Right lung (tissue), 5 donors: ENCODE measurements around the gene GINS1. TPM values are rescaled to one million over a fixed set of nuclear protein-coding genes. Genes with fewer than 3 reads are reported as not detected.
"Not testable (repeated sequence)": the region's sequence is repeated elsewhere in the genome, so short reads cannot be mapped to it uniquely, and the experiment has no call there.

Source experiments
- DNase-seq, 2 donors: peaks; one replicate each; pipeline ENCODE4 v3.0.0-alpha.2; 2013
- polyA plus RNA-seq, 5 donors: library from polyadenylated mRNA; unstranded; fragments of 120-200 nt; gene quantifications; one replicate each; pipeline versions ENCODE4 v1.2.1 to v1.2.3, GENCODE V29; 2013; ENCODE audit warnings: inconsistent platforms in 1 of 5, low replicate concordance in 1 of 5; ENCODE audit not compliant: insufficient read length in 5 of 5, insufficient read depth in 1 of 5

The GINS1 gene
- polyA plus RNA-seq, 5 donors: 12.6 to 25.5 (median 16.7) TPM

DNA sequence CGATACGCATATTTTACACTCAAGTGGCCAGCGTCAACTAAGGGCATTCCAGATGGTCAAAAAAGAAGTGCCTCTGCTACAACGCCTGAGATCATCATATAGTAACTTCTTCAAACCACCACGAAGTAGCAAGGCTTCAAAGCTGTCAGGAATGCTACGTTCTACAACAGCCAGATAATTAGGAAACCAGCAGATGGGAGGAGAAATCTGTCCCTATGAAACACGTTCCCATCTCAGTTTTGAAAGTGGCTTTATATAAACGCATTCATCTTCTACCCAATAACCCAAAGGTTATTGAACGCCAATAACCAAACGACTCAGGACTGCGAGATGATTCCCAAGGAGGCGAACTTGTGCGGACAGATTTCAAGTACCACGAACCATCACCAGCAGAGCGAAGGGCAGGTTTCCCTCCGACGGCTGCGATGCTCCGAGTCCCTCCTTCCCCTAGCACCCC lies 18.0 kb upstream of the GINS1 start:
- peak in 1 of 2 donors; percentile 32 for DNase-seq

GRCh38 chr20:25389858-25390537 lies 17.5 kb upstream of the GINS1 start:
- peak; percentile 42 to 45 for DNase-seq

DNA sequence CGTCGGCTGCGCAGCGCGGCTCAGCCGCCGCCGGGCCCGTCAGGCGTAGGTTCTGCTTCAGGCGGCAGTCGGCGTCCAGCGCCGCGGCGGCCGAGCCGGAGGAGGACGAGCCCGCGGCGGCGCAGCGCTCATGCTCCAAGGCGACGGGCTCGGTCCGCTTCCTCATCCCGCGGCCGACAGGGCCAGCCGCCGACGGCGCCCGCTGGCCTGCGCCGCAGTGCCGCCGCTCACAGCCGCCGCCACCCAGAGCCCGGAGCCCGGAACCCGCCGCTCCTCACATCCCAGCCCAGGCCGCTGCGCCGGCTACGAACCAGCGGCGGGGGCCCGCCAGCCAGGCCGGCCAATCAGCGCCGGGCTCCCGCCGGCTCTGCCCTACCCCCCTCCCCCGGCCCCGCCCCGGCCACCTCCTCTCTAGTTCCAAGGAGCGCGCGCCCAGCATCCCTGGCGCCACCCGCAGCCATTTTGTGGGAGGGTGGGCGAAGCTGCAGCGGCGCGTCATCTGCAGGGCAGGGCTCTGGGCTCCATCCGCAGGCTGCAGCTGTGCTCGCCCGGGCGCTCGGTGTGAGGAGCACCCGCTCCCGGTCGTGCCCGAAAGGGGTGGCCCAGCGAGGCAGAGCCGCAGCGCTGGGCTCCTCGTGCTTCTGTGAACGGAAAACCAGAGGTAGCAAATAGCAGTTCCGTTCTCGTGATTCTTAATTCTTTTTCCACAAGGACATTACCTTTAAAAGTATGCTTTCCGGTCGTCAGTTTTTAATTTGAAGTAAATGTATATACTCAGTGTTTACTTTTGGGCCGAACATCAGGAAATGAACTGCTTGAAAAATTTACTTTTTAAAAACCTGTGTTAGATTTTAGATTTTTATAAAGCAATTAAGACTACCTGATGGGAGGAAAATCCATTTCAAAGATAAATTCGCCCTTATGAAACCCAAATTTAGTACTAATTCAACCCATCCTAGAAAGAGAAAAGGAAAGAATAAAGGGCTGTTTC lies 16.6 kb upstream of the GINS1 start, which contains the start of gene ABHD12:
Gene ABHD12, minus strand, starts transcription at position 298 of the 991 bp plus-strand sequence. Its CDS starts 132 bp downstream, at position 166.
- DNase-seq: peak; percentile 94 to 96

DNA sequence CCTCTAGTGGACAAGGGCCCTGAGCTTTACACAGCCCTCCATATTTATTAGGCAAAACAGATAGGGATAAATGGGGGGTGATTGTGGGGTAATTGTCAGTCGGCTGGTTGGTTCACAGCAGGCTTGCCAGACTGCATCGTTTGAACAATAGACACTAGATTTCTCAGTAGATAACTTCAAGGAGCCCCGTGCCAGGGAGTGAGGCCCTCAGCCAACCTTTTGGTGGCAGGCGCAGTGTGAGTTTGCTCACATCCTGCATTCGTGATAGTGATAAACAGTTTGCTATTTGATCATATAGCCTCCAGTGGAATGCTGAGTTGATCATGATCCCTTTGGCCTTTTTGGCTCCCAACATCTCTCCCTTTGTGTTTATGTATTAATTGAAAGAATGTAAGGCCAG lies 13.2 kb upstream of the GINS1 start:
- no peak for DNase-seq

DNA sequence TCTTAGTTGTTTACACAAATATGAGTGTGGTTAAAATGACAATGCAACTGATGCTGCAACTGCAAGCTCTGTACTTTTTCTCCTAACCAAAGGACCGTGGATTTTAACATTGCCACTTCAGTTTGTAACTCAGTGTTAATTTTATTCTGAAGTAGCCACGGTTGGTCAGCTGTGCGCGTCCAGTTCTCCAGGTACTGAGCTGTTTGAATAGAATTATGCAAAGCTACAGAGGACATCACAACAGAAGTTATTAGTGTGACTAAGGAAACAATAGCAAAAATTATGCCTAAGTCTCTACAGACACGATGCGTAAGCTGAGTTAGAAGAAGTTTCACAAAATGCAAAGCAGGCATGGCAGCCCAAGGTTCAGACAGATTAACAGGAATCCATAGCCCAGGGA lies 12.5 kb upstream of the GINS1 start:
- DNase-seq: no peak

- DNase-seq: no peak
Measured at GRCh38 chr20:25397096-25397495, 10.4 kb upstream of the GINS1 start.

DNA sequence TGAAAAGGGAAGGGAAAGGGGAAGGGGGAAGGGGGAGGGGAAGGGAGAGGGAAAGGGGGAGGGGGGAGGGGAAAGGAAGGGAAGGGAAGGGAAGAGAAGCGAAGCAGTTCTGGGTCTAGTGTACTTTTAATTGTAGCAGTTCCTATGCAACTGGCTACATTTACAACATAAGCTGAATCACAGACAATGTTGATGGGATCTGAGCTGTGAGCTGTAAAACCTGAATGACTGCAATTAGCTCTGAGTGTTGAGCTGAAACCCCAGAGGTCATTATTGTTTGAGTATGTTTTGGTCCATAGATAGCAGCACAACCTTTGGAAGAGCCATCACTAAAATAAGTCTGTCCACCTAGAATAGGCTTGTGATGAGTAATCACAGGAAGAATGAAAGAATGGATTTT lies 9.7 kb upstream of the GINS1 start:
- no peak for DNase-seq

GRCh38 chr20:25398376-25399036 lies 9.0 kb upstream of the GINS1 start:
- no peak for DNase-seq

GRCh38 chr20:25399037-25399430 lies 8.4 kb upstream of the GINS1 start:
- DNase-seq: peak in 1 of 2 donors; percentile 55

GRCh38 chr20:25400291-25400732 lies 7.2 kb upstream of the GINS1 start:
- DNase-seq: not testable (repeated sequence)

- no peak for DNase-seq
Measured at GRCh38 chr20:25402583-25402982, 4.9 kb upstream of the GINS1 start.

DNA sequence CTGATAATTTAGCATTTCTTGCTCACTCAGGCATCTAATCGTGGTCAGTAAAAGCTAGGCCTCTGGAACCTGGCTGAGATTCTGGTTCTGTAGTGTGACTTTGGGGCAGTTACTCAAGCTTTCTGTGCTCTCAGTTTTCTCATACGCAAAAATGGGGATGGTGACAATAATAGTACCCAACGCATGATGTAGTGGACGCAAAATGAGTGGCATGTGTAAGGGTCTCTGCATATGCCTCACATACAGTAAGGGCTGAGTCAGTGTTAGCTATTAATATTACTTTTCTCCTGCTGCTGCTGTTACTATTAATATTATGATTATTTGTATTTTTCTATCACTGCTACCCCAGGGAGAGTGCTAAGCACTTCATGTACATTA lies 686 bp downstream of the GINS1 start:
- DNase-seq: no peak

- no peak for DNase-seq
Measured at GRCh38 chr20:25408890-25409289, 1.4 kb downstream of the GINS1 start.

GRCh38 chr20:25418776-25419175 lies 11.3 kb downstream of the GINS1 start:
- no peak for DNase-seq

- no peak for DNase-seq
Measured at GRCh38 chr20:25421102-25421501, 13.6 kb downstream of the GINS1 start.

DNA sequence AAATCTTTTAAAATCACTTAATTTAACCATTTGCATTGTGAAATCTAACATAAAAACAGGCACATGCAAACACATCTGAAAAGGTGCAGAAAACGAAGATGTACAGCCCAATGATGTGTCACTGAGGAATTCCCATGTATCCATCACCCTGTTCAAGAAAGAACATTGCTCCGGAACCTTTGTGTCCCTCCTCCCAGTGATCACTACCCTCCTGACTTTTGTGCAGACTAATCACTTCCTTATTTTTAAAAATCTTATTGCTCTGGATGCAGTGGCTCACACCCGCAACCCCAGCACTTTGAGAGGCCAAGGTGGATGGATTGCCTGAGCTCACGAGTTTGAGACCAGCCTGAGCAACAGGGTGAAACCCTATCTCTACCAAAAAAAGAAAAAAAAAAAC lies 14.6 kb downstream of the GINS1 start:
- DNase-seq: no peak

DNA sequence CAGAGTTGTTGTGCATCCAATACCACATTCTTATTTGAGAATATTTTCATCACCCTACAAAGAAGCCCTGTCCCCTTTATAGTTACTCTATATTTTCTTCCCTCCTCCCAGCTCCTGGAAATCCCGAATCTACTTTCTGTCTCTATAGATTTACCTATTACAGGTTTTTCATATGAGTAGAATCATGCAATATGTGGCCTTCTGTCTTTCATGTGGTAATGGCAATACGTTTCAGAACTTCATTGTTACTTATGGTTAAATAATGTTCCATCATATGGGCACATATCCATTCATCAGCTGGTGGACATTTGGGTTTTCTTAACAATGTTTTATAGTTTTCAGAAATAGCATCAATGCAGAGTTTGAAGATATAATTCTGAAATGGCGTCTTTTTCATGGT lies 17.1 kb downstream of the GINS1 start:
- DNase-seq: no peak

- DNase-seq: no peak
Measured at GRCh38 chr20:25437153-25437581, 29.7 kb downstream of the GINS1 start.

- DNase-seq: no peak
Measured at GRCh38 chr20:25439328-25439727, 31.9 kb downstream of the GINS1 start.

DNA sequence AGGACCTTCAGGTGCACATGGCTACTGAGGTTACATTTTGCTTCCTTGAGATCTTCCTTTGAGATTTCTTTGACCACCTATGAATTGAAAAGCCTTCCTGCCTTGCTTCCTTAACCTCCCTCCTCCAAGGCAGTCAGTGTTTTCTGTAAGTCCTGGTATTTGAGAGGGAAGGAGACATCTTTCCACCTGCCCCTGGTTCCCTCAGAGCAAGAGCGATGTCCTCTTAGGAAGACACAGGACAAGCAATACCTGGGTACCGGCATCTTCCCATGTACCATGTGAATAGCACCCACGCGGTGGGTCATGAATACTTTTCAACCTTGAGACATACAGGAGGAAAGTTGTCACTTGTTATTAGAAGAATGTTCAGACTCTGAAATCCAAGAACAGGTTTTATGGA lies 37.1 kb downstream of the GINS1 start:
- DNase-seq: no peak

DNA sequence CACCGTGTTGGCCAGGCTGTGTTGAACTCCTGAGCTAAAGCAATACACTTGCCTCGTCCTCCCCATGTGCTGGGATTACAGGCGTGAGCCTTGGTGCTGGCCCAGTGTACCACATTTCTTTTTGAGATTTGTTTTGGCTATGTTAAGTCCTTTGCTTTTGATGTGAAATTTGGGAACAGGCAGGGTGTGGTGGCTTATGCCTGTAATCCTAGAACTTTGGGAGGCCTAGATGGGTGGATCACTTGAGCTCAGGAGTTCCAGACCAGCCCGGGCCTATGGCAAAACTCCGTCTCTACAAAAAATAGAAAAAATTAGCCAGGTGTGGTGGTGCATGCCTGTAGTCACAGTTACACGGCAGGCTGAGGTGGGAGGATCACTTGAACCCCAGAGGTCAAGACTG lies 40.2 kb downstream of the GINS1 start:
- no peak for DNase-seq

DNA sequence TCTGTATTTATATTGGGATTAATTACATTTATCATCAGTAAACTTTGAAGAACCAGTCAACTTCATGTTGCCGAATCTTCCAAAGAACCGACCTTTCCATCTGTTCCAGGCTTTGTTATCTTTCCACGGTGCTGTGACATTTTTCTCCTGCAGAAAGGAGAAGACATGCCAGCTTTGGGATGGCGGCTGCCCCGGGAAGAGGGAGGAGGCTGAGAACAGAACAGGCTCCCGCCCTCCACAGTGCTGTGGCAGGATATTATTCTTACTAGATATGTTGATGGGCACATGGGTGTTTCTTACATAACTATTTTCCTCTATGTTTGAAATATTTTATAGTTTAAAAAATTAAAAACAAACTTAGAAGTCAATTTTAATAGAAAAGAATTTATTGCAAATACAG lies 44.9 kb downstream of the GINS1 start:
- no peak for DNase-seq
